Ascending aorta (tissue), 2 donors: Measurements from ENCODE around the gene KRTAP12-4. TPM values are rescaled to one million over a fixed set of nuclear protein-coding genes. Genes with fewer than 3 reads are reported as not detected.

Experiments
- DNase-seq, 2 donors: peaks; one replicate each; pipeline ENCODE4 v3.0.0-alpha.2; 2019; ENCODE audit warnings: low spot score in 2 of 2
- H3K27ac ChIP-seq, 2 donors: fragments of 200-600 bp; sonication (generic); one replicate each; pipeline ENCODE4 v1.5.1; 2016 to 2017; ENCODE audit warnings: mild to moderate bottlenecking in 1 of 2
- H3K27me3 ChIP-seq: fragments of 200-600 bp; sonication (generic); one replicate; pipeline ENCODE4 v1.5.1; 2017
- H3K36me3 ChIP-seq, 2 donors: fragments of 200-600 bp; sonication (generic); one replicate each; pipeline ENCODE4 v1.5.1; 2016
- H3K4me1 ChIP-seq, 2 donors: fragments of 200-600 bp; sonication (generic); one replicate each; pipeline ENCODE4 v1.5.1; 2016 to 2017; ENCODE audit warnings: mild to moderate bottlenecking in 1 of 2
- H3K4me3 ChIP-seq, 2 donors: fragments of 200-600 bp; sonication (generic); one replicate each; pipeline ENCODE4 v1.5.1; 2016 to 2017; ENCODE audit warnings: mild to moderate bottlenecking in 1 of 2
- H3K9me3 ChIP-seq, 2 donors: fragments of 200-600 bp; sonication (generic); one replicate each; pipeline ENCODE4 v1.5.1; 2016
- intact Hi-C: fragments of 100-400 bp; cut with DNase I; formaldehyde crosslinking; loops from one replicate; pipeline ENCODE4 v1.15.1; 2023
- total RNA-seq: library from RNA; depleted of rRNA; stranded (reverse); fragments of >200 nt; gene quantifications from one replicate; pipeline ENCODE4 v1.1.0, GENCODE V29; 2016
- TF ChIP-seq, protein P1 (sequence below), 3 experiments: fragments of 200-600 bp in 2 of 3; fragments of 450-650 bp in 1 of 3; sonication (generic) in 2 of 3; IDR thresholded peaks; one replicate each; pipeline ENCODE4 v1.5.1; 2016 to 2019; ENCODE audit warnings: antibody characterized with exemption in 3 of 3, mild to moderate bottlenecking in 1 of 3, moderate library complexity in 1 of 3

Gene KRTAP12-4
- total RNA-seq, 1 donor from 2014 or later, result not detected

- Histone ChIP-seq H3K4me1 (no peaks in the 10 kb centered on the region), H3K36me3 (no peaks in the 10 kb centered on the region), H3K27me3 (no peaks in the 10 kb centered on the region), H3K9me3 (no peaks in the 10 kb centered on the region), H3K4me3 (no peak overlapping the region), H3K27ac (no peak overlapping the region)
- TF ChIP-seq, protein P1, sequence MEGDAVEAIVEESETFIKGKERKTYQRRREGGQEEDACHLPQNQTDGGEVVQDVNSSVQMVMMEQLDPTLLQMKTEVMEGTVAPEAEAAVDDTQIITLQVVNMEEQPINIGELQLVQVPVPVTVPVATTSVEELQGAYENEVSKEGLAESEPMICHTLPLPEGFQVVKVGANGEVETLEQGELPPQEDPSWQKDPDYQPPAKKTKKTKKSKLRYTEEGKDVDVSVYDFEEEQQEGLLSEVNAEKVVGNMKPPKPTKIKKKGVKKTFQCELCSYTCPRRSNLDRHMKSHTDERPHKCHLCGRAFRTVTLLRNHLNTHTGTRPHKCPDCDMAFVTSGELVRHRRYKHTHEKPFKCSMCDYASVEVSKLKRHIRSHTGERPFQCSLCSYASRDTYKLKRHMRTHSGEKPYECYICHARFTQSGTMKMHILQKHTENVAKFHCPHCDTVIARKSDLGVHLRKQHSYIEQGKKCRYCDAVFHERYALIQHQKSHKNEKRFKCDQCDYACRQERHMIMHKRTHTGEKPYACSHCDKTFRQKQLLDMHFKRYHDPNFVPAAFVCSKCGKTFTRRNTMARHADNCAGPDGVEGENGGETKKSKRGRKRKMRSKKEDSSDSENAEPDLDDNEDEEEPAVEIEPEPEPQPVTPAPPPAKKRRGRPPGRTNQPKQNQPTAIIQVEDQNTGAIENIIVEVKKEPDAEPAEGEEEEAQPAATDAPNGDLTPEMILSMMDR (IDR thresholded peaks at IDR 0.05), result no peak
- DNase-seq, result no peak
- intact Hi-C loops, result no loop called here
Measured at GRCh38 chr21:44617071-44617501, 37.4 kb downstream of the KRTAP12-4 start.

GRCh38 chr21:44616591-44616926 is 37.9 kb downstream of the KRTAP12-4 start:
- TF ChIP-seq, protein P1 (IDR thresholded peaks at IDR 0.05), result no peak
- no peak overlapping the region for H3K4me3 ChIP-seq
- H3K4me1 ChIP-seq, result no peaks in the 10 kb centered on the region
- no peak for DNase-seq
- no peak overlapping the region for H3K27ac ChIP-seq
- H3K27me3 ChIP-seq, result no peaks in the 10 kb centered on the region
- no peaks in the 10 kb centered on the region for H3K9me3 ChIP-seq
- intact Hi-C loops, result no loop called here
- H3K36me3 ChIP-seq, result no peaks in the 10 kb centered on the region

- intact Hi-C loops, result no loop called here
- no peak overlapping the region for H3K27ac ChIP-seq
- H3K27me3 ChIP-seq, result no peaks in the 10 kb centered on the region
- TF ChIP-seq, protein P1 (IDR thresholded peaks at IDR 0.05), result no peak
- no peak overlapping the region for H3K4me3 ChIP-seq
- no peak for DNase-seq
- no peaks in the 10 kb centered on the region for H3K9me3 ChIP-seq
- H3K36me3 ChIP-seq, result no peaks in the 10 kb centered on the region
- no peaks in the 10 kb centered on the region for H3K4me1 ChIP-seq
Measured at GRCh38 chr21:44615911-44616590, 38.4 kb downstream of the KRTAP12-4 start.

DNA sequence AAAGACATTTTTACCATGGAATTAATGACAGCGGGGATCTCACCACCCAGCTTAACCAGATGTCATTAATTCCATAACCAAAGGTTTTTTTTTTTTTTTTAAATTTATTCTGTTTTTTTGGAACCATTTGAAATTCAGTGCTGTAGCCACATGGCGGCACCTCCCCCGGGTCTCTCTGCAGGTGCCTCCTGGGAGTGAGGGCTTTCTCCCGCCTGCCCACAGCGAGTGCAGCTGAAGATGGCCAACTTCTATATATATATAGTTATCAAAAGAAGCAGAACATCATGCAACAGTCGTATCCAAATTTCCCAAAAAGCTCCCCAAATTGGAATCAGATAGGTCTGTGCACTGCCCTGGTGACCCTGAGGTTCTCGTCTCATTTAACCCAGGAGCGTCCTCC is 39.0 kb downstream of the KRTAP12-4 start:
- Histone ChIP-seq H3K9me3 (no peaks in the 10 kb centered on the region), H3K36me3 (no peaks in the 10 kb centered on the region), H3K27ac (no peak overlapping the region), H3K27me3 (no peaks in the 10 kb centered on the region), H3K4me3 (no peak overlapping the region), H3K4me1 (no peaks in the 10 kb centered on the region)
- TF ChIP-seq, protein P1 (IDR thresholded peaks at IDR 0.05), result no peak
- intact Hi-C loops, result no loop called here
- DNase-seq, result no peak

DNA sequence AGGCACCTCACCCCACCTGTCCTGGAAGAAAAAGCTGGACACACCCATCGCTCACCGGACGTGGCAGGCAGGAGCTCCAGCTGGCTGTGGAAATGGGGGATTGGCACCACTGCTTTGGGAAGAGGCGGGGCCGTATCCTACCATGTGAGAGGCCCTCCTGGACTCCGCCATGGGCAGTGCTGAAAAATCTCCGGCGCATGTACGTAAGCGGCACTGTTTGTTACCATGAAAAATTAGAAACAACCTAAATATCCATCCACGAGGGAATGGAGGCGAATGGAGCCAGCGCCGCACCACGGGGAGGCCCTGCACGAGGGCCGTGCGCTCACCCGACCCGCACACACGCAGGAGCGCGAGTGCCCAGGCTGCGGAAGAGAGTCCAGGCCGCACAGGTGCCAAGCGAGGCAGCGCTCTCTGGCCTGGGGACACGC is 39.5 kb downstream of the KRTAP12-4 start:
- no peaks in the 10 kb centered on the region for H3K4me1 ChIP-seq
- intact Hi-C loops, result no loop called here
- TF ChIP-seq, protein P1 (IDR thresholded peaks at IDR 0.05), result no peak
- H3K4me3 ChIP-seq, result no peak overlapping the region
- H3K36me3 ChIP-seq, result no peaks in the 10 kb centered on the region
- no peak overlapping the region for H3K27ac ChIP-seq
- H3K9me3 ChIP-seq, result no peaks in the 10 kb centered on the region
- H3K27me3 ChIP-seq, result no peaks in the 10 kb centered on the region
- no peak for DNase-seq
